GM21381 (cell line): ENCODE measurements around the gene BBS7.

Experiments used
- ATAC-seq: cut with Tn5 transposase; IDR thresholded peaks from one replicate; pipeline ENCODE4 v1.9.1; 2021; ENCODE audit warnings: mild to moderate bottlenecking, moderate library complexity; ENCODE audit not compliant: unreplicated experiment

The BBS7 gene

GRCh38 chr4:121869841-121870822 is at the start of gene BBS7:
BBS7 (minus strand) TSS chr4:121870474; CDS start chr4:121870313, 161 bp downstream.
- peak; percentile 99 for ATAC-seq

- no peak for ATAC-seq
Measured at GRCh38 chr4:121913667-121914066, 43.4 kb upstream of the BBS7 start.

- ATAC-seq = no peak
Measured at GRCh38 chr4:121908346-121908745, 38.1 kb upstream of the BBS7 start.

- peak; percentile 85 for ATAC-seq
Measured at GRCh38 chr4:121900132-121900983, 30.1 kb upstream of the BBS7 start.

GRCh38 chr4:121898150-121898549 is 27.9 kb upstream of the BBS7 start:
- no peak for ATAC-seq

GRCh38 chr4:121888134-121888533 is 17.9 kb upstream of the BBS7 start:
- ATAC-seq = no peak

GRCh38 chr4:121885115-121885514 is 14.8 kb upstream of the BBS7 start:
- no peak for ATAC-seq

GRCh38 chr4:121881158-121881557 is 10.9 kb upstream of the BBS7 start:
- no peak for ATAC-seq

- no peak for ATAC-seq
Measured at GRCh38 chr4:121879135-121879534, 8.9 kb upstream of the BBS7 start.

GRCh38 chr4:121877041-121877773 is 6.9 kb upstream of the BBS7 start:
- no peak for ATAC-seq

GRCh38 chr4:121876070-121876469 is 5.8 kb upstream of the BBS7 start:
- no peak for ATAC-seq

GRCh38 chr4:121875652-121876051 is 5.4 kb upstream of the BBS7 start:
- ATAC-seq = no peak

GRCh38 chr4:121873604-121874003 is 3.3 kb upstream of the BBS7 start:
- ATAC-seq = no peak

GRCh38 chr4:121863799-121864198 is 6.5 kb downstream of the BBS7 start:
- no peak for ATAC-seq

- ATAC-seq = no peak
Measured at GRCh38 chr4:121861426-121861825, 8.8 kb downstream of the BBS7 start.

GRCh38 chr4:121860121-121860520 is 10.2 kb downstream of the BBS7 start:
- ATAC-seq = no peak

- ATAC-seq = no peak
Measured at GRCh38 chr4:121851354-121851753, 18.9 kb downstream of the BBS7 start.

- ATAC-seq = no peak
Measured at GRCh38 chr4:121846662-121847061, 23.6 kb downstream of the BBS7 start.

- ATAC-seq = no peak
Measured at GRCh38 chr4:121842862-121843261, 27.4 kb downstream of the BBS7 start.

GRCh38 chr4:121838136-121838535 is 32.1 kb downstream of the BBS7 start:
- no peak for ATAC-seq

- ATAC-seq = no peak
Measured at GRCh38 chr4:121829511-121829910, 40.8 kb downstream of the BBS7 start.
